HG02973 (cell line): ENCODE results near the gene CCDC116.
"Not testable (repeated sequence)": the region's sequence is repeated elsewhere in the genome, so short reads cannot be mapped to it uniquely, and the experiment has no call there.

Source experiments
- ATAC-seq: cut with Tn5 transposase; IDR thresholded peaks from one replicate; pipeline ENCODE4 v1.9.1; 2021; ENCODE audit warnings: moderate library complexity; ENCODE audit not compliant: unreplicated experiment

CCDC116 gene

GRCh38 chr22:21609556-21610157, 22.9 kb upstream of the CCDC116 start:
- not testable (repeated sequence) for ATAC-seq

GRCh38 chr22:21611210-21611977, 21.2 kb upstream of the CCDC116 start:
- ATAC-seq: no peak

- ATAC-seq: no peak
These were observed 19.7 kb upstream of the CCDC116 start for GRCh38 chr22:21612858-21613257.

- ATAC-seq: no peak
These were observed 18.9 kb upstream of the CCDC116 start for GRCh38 chr22:21613553-21614233.

- ATAC-seq: no peak
These were observed 16.8 kb upstream of the CCDC116 start for GRCh38 chr22:21615731-21616130.

- not testable (repeated sequence) for ATAC-seq
These were observed 15.2 kb upstream of the CCDC116 start for GRCh38 chr22:21617337-21617736.

- ATAC-seq: no peak
These were observed 11.5 kb upstream of the CCDC116 start for GRCh38 chr22:21621025-21621424.

- ATAC-seq: no peak
These were observed 10.3 kb upstream of the CCDC116 start for GRCh38 chr22:21622011-21622918.

- no peak for ATAC-seq
These were observed 9.5 kb upstream of the CCDC116 start for GRCh38 chr22:21622919-21623647.

- no peak for ATAC-seq
These were observed 9.0 kb upstream of the CCDC116 start for GRCh38 chr22:21623648-21623970.

GRCh38 chr22:21624120-21624879, 8.3 kb upstream of the CCDC116 start:
- ATAC-seq: no peak

- no peak for ATAC-seq
These were observed 7.4 kb upstream of the CCDC116 start for GRCh38 chr22:21624880-21625791.

GRCh38 chr22:21626073-21626734, 6.4 kb upstream of the CCDC116 start:
- ATAC-seq: no peak

GRCh38 chr22:21626735-21627469, 5.7 kb upstream of the CCDC116 start:
- no peak for ATAC-seq

GRCh38 chr22:21628386-21629254, 3.9 kb upstream of the CCDC116 start:
- ATAC-seq: peak; percentile 21
